Left cardiac atrium (tissue), 4 donors: ENCODE data around the gene TMEM181. TPM values are rescaled to one million over a fixed set of nuclear protein-coding genes. Genes with fewer than 3 reads are reported as not detected.

Source experiments
- ATAC-seq, 2 donors: fragments of 200-7000 bp; cut with Tn5 transposase; one replicate each; pipeline ENCODE4 v1.9.1; 2020; ENCODE audit warnings: mild to moderate bottlenecking in 2 of 2, moderate library complexity in 2 of 2
- DNase-seq: peaks from one replicate; pipeline ENCODE4 v3.0.0-alpha.2; 2020
- intact Hi-C, 2 donors: fragments of 100-400 bp; cut with DNase I; formaldehyde crosslinking; loops; one replicate each; pipeline versions ENCODE4 v1.14.1 to v1.15.1; 2022 to 2023
- total RNA-seq, 2 donors: library from RNA; stranded (reverse); fragmentation: NEBNext Ultra II Directional; extraction: Animal tissue kit (Norgen Biotek cat#: 25700); gene quantifications; one replicate each; pipeline ENCODE4 v1.2.1, GENCODE V29; 2021
- donor health status: DM: no; HTN: yes; CAD: no.
- donor health status: DM: no; HTN: yes; CAD: no; lungs with severe emphysema.
- donor health status: DM: yes; HTN: yes; CAD: no.
- donor health status: Dilated cardiomyopathy.

Gene TMEM181
- total RNA-seq, 2 donors from 2014 or later = 12.5 to 13.8 TPM

GRCh38 chr6:158559338-158559894 lies 475 bp upstream of the TMEM181 start:
- intact Hi-C loops = no loop called here
- no peak for DNase-seq
- ATAC-seq = no peak

- DNase-seq = peak; percentile 38
- peak; percentile 28 to 40 for ATAC-seq
- intact Hi-C loops = no loop called here
Observed at GRCh38 chr6:158560836-158561320, 987 bp downstream of the TMEM181 start.

- ATAC-seq (no peak), DNase-seq (no peak)
- intact Hi-C loops = no loop called here
Observed at GRCh38 chr6:158561321-158561884, 1.5 kb downstream of the TMEM181 start.

DNA sequence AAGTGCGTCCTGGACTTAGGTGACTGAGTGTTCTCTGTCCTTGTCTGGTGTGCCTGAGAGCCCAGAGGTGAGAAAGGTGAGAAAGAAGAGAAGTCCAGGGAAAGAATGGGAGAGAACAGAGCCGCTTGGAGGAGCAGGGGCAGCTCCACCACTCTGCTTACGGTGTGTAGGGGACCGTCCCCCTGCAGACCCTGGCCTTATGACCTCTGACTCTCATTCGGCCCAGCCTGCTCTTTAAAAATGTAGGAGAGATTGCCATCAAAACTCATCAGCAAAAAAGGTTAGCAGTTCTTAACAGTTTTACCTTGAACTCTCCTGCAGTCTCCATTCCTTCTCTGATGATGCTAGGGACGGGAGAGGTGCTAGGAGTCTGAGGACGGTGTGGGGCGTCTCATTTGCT lies 2.0 kb downstream of the TMEM181 start:
- no peak for DNase-seq
- intact Hi-C loops = no loop called here
- no peak for ATAC-seq

DNA sequence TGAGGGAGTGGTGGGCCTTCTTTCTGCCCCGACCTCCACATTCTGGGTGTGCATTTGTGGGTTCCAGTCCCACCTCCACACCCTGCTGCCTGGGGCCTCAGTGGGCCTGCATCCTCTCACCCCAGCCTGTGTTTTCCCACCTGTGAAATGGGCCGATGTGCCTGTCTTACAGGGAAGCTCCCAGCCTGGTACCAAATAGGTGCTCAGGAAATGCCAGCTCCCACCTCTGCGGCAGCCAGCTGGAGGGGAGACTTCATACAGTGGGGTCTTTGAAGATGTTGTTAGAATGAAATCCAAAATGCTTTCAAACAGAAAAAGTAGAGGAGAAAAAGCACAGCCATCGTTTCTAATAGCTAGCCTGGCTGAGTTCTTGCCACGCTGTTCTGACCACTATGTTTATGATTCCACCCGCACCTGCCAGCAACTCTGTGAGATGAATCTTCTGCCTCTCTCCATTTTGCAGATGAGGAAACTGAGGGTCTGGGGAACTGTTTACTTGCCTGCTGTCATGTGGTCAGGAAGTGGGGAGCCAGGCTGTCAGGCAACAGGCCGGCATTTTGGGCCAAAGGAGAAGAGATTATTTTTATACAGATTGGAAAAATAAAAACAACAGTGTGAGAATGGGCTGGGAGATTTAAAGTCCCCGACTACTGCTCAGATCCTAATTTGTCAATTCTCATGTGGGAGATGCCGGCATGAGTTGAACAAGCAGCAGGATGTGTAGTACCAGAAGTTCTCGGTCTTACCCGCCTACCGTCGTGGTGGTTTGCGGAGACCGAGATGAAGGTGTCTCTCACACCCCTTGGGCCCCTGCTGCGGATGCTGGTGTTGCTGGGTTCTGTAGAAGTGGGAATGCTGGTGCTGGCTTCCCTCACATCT lies 4.6 kb downstream of the TMEM181 start:
- intact Hi-C loops = no loop called here
- no peak for DNase-seq
- no peak for ATAC-seq

DNA sequence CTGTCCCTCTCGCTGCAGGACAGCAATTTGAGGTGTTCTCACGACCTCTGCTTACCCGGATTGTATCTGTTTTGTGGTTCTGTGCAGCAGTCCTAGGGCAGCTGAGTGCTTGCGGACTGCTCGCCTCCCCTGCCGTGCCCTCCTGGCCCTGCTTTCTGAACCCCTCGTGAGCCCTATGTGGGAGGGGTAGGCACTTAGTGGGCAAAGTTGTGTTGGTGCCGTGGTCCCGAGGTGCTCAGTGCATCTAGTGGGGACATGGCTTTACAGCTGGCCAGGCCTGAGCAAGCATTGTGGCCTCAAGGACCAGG lies 5.2 kb downstream of the TMEM181 start:
- intact Hi-C loops = no loop called here
- DNase-seq (no peak), ATAC-seq (no peak)

- DNase-seq (no peak), ATAC-seq (no peak)
- intact Hi-C loops = no loop called here
Observed at GRCh38 chr6:158565482-158566040, 5.7 kb downstream of the TMEM181 start.

DNA sequence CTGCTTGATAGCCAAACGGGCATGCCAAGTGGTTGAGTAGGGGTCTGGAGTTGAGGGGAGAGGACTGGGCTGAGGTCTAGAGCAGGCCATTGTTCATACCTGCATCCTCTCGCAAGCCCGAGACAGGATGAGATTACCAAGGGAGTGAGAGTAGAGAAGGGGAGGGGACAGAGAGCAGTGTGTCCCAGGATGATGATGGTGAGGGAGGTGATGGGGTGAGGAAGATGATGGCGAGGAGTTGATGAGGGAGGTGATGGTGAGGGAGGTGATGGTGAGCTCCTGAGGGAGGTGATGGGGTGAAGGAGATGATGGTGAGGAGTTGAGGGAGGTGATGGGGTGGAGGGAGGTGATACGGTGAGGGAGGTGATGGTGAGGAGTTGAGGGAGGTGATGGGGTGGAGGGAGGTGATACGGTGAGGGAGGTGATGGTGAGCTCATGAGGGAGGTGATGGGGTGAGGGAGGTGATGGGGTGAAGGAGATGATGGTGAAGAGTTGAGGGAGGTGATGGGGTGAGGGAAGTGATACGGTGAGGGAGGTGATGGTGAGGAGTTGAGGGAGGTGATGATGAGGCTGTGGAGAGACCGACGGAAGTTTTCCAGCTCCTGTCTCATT lies 6.4 kb downstream of the TMEM181 start:
- no peak for DNase-seq

GRCh38 chr6:158567152-158567551 lies 7.3 kb downstream of the TMEM181 start:
- intact Hi-C loops = no loop called here
- ATAC-seq = no peak
- no peak for DNase-seq

More for the DNA sequence above, 6.4 kb downstream of the TMEM181 start:
- intact Hi-C loops = no loop called here
- no peak for ATAC-seq

- DNase-seq = no peak
- intact Hi-C loops = no loop called here
- ATAC-seq = no peak
Observed at GRCh38 chr6:158567871-158568401, 8.0 kb downstream of the TMEM181 start.

DNA sequence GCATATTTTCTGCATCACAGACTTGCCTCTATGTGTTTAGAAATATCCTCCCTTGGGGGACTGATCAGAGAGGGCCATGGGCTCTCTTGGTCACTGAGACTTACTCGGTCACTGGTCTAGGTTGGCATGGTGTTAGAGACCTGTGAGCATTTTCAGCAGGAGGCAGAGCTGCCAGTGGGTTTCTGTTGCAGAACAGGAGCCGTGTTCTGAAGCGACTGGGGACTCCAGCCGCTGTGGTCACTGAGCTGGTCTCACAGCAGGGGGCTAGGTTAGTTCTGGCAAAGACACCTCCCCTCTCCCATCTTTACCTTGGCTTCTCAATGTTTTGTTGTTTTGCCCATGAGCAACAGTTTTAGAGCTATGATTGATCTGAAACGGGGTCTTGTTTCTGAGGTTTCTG lies 8.7 kb downstream of the TMEM181 start:
- DNase-seq = no peak
- intact Hi-C loops = no loop called here

GRCh38 chr6:158569036-158569435 lies 9.1 kb downstream of the TMEM181 start:
- no peak for DNase-seq
- ATAC-seq = no peak
- intact Hi-C loops = no loop called here

More for the DNA sequence above, 8.7 kb downstream of the TMEM181 start:
- ATAC-seq = no peak

DNA sequence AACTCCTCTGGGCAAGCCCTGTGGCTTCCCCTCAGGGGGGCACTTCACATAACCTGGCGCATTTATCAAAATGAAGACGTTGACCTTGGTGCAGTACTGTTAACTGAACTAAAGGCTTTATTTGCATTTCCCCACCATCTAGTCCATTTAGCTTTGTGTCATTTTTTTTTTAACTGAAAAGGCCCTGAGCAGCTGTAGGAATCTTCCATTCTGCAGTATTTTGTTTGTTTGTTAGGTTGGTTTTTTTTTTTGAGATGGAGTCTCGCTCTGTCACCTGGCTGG lies 10.7 kb downstream of the TMEM181 start:
- ATAC-seq = no peak
- no peak for DNase-seq
- intact Hi-C loops = no loop called here

DNA sequence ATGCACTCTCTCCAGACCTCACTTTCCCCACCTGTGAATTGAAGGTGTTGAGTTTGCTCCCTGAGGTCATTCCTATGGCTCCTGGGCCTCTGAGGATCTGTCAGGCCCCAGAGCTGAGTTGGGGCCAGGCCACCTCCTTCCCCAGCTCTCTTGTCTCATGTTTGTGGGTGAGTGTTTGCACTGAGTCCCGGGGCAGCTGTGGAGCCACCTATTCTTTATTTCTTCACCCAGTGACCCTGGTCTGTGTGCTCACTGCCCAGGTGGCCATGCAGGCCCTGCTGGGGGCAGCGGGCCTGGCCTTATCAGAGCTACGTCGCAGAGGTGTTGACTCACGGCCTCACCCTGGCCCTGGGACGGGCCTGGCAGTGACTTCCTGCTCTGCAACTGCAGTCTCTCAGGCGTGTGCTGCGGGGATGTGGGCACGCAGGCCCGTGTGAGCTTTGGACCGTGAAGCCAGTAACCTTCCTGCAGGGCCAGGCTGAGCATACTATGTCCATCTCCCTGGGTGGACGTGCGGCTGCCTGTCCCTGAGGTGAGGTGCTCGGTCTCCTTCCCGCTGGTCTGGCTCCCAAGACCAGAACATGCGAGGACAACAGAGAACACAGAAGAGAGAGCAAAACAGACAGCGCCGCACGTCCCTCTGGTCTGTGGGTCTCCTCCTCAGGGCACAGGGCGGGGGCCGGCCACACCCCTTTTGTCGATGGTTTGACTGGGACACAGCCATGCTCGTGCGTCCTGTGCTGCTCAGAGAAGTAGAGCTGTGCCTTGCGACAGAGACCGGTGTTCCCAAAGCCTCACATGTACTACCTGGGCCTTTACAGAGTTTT lies 12.1 kb downstream of the TMEM181 start:
- intact Hi-C loops = no loop called here
- DNase-seq (no peak), ATAC-seq (peak in 1 of 2 donors; percentile 43)

DNA sequence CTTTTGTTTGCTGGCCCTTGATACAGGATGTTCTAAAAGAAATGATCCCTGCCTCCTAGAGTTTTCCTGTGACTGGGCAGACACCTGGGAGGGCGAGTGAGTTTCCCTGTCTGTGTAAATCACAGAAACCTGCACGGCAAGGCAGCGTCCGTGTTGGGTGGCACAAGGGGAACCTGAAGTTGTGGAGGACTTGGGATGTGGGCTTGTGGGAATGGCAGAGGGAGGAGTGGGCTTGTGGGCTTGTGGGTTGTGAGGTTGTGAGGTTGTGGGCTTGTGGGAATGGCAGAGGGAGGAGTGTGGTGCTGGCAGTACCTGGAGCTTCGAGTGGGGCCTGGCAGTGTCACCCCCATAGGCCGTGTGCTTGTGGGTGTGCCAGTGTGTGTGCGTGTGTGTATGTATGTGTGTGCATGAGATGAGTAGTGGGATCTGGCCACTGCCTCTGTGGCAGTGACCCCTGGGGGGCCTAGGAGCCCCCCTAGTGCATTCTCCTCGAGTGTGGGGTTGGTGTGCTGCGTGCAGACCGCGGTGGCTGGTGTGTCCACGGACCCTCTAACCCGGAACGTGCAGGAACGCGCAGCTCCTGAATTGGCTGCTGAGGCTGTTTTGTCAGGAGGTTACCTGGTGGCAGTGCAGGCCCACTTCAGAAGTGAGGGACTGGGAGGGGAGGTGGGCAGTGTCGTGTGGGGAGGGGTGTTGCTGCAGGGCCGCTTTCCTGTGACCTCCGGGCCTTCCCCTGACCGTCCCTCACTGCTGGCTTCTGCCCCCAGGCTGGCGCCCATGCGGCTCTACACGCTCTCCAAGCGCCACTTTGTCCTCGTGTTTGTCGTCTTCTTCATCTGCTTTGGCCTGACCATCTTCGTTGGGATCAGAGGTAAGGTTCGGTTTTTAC lies 13.0 kb downstream of the TMEM181 start:
- intact Hi-C loops = no loop called here
- ATAC-seq (no peak), DNase-seq (no peak)

GRCh38 chr6:158573542-158573931 lies 13.6 kb downstream of the TMEM181 start:
- intact Hi-C loops = no loop called here
- ATAC-seq = no peak
- no peak for DNase-seq

- intact Hi-C loops = no loop called here
- DNase-seq (no peak), ATAC-seq (no peak)
Observed at GRCh38 chr6:158574800-158575199, 14.9 kb downstream of the TMEM181 start.

DNA sequence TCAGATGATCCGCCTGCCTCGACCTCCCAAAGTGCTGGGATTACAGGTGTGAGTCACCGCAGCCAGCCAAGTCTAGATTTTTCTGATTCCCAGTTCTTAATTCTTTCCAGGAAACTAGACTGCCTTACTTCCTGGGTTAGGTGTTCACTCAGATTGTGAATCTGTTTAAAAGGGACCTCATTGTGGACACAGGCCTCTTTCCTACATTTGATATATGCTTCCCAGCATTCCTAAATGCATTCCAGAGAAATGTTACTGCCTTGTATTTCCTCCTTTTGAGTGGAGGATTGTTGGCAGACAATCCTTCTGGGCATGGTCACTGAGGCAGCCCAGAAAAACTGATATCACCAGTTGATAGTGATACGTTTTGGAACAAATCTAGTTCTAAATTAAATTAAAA lies 15.7 kb downstream of the TMEM181 start:
- ATAC-seq (no peak), DNase-seq (no peak)

More for the DNA sequence above, 15.7 kb downstream of the TMEM181 start:
- intact Hi-C loops = no loop called here
